ENCODE data around the gene ZP1. TPM values are rescaled to one million over a fixed set of nuclear protein-coding genes. Genes with fewer than 3 reads are reported as not detected.
A peak's percentile ranks its signal among the peaks of the same experiment; 100 is the strongest.

ZP1 gene
- total RNA-seq, 1 experiment from 2014 or later: 1.3 TPM

- no peak for DNase-seq (ENCODE audit: low read depth)
These were observed 9.1 kb upstream of the ZP1 start for GRCh38 chr11:60858236-60858635.

GRCh38 chr11:60858731-60859464 lies 8.4 kb upstream of the ZP1 start:
- no peak for DNase-seq (ENCODE audit: low read depth)

- DNase-seq (ENCODE audit: low read depth): no peak
These were observed 7.6 kb upstream of the ZP1 start for GRCh38 chr11:60859616-60860250.

GRCh38 chr11:60860943-60861342 lies 6.4 kb upstream of the ZP1 start:
- no peak for DNase-seq (ENCODE audit: low read depth)

- DNase-seq (ENCODE audit: low read depth): no peak
These were observed 5.2 kb upstream of the ZP1 start for GRCh38 chr11:60862171-60862570.

- no peak for DNase-seq (ENCODE audit: low read depth)
These were observed 3.5 kb upstream of the ZP1 start for GRCh38 chr11:60863550-60864521.

- DNase-seq (ENCODE audit: low read depth): no peak
These were observed 2.4 kb upstream of the ZP1 start for GRCh38 chr11:60864856-60865513.

GRCh38 chr11:60867871-60868681 lies 734 bp downstream of the ZP1 start:
- no peak for DNase-seq (ENCODE audit: low read depth)

- DNase-seq (ENCODE audit: low read depth): no peak
These were observed 1.5 kb downstream of the ZP1 start for GRCh38 chr11:60868682-60869450.

GRCh38 chr11:60869451-60869825 lies 2.1 kb downstream of the ZP1 start:
- no peak for DNase-seq (ENCODE audit: low read depth)

GRCh38 chr11:60870276-60870675 lies 2.9 kb downstream of the ZP1 start:
- no peak for DNase-seq (ENCODE audit: low read depth)

GRCh38 chr11:60870733-60871377 lies 3.5 kb downstream of the ZP1 start:
- DNase-seq (ENCODE audit: low read depth): no peak

- DNase-seq (ENCODE audit: low read depth): peak; percentile 63
These were observed 4.2 kb downstream of the ZP1 start for GRCh38 chr11:60871378-60872061.

GRCh38 chr11:60872124-60872960 lies 5.0 kb downstream of the ZP1 start:
- peak; percentile 70 for DNase-seq (ENCODE audit: low read depth)

GRCh38 chr11:60872961-60873524 lies 5.7 kb downstream of the ZP1 start:
- DNase-seq (ENCODE audit: low read depth): peak; percentile 92

GRCh38 chr11:60873533-60873932 lies 6.2 kb downstream of the ZP1 start:
- no peak for DNase-seq (ENCODE audit: low read depth)

- DNase-seq (ENCODE audit: low read depth): no peak
These were observed 7.4 kb downstream of the ZP1 start for GRCh38 chr11:60874421-60875365.

Measured in M059J (cell line).